Activated CD4-positive, alpha-beta T cell treated with anti-CD3 and anti-CD28 coated beads for 36 hours (primary cell): ENCODE results near the gene SLC48A1. TPM values are rescaled to one million over a fixed set of nuclear protein-coding genes. Genes with fewer than 3 reads are reported as not detected.
A peak's percentile ranks its signal among the peaks of the same experiment; 100 is the strongest.

Experiments used
- ATAC-seq: fragments of 200-7000 bp; cut with Tn5 transposase; one replicate; pipeline ENCODE4 v1.10.0; 2021; ENCODE audit warnings: mild to moderate bottlenecking, moderate library complexity
- CTCF ChIA-PET: fragments of 350-600 bp; sonication (Branson Sonifier 250); formaldehyde crosslinking; loops from one replicate; lab custom pipeline; 2021; ENCODE audit warnings: antibody characterized with exemption; lab: Charles Lee
- POLR2A ChIA-PET: fragments of 350-600 bp; sonication (Branson Sonifier 250); formaldehyde crosslinking; loops from one replicate; lab custom pipeline; 2021; ENCODE audit warnings: antibody characterized with exemption, inconsistent platforms; lab: Charles Lee
- DNase-seq: peaks from one replicate; pipeline ENCODE4 v3.0.0-alpha.2; 2020
- H3K27ac Mint-ChIP-seq: one replicate; pipeline ENCODE4 v1.8.0; 2021; ENCODE audit warnings: mixed read lengths
- H3K27me3 Mint-ChIP-seq: one replicate; pipeline ENCODE4 v1.8.0; 2021; ENCODE audit warnings: mixed read lengths
- H3K36me3 Mint-ChIP-seq: one replicate; pipeline ENCODE4 v1.8.0; 2021; ENCODE audit warnings: low read depth, mixed read lengths
- H3K4me1 Mint-ChIP-seq: one replicate; pipeline ENCODE4 v1.8.0; 2021; ENCODE audit warnings: mixed read lengths
- H3K4me3 Mint-ChIP-seq: one replicate; pipeline ENCODE4 v1.8.0; 2021; ENCODE audit warnings: mild to moderate bottlenecking, moderate library complexity, mixed read lengths
- H3K9me3 Mint-ChIP-seq: one replicate; pipeline ENCODE4 v1.8.0; 2021; ENCODE audit warnings: low read depth, mixed read lengths
- intact Hi-C, 2 experiments: fragments of 100-400 bp; cut with DNase I in 1 of 2; cut with micrococcal nuclease in 1 of 2; formaldehyde crosslinking; loops; one replicate each; pipeline versions ENCODE4 v1.14.2 to v1.15.1; 2022 to 2024; cut with DNase I, micrococcal nuclease
- total RNA-seq, 2 experiments: library from RNA; stranded (reverse); gene quantifications; one replicate each; pipeline ENCODE4 v1.2.3, GENCODE V29; 2021

SLC48A1 gene
- total RNA-seq, 2 experiments from 2014 or later: 5.9 to 8.5 TPM

DNA sequence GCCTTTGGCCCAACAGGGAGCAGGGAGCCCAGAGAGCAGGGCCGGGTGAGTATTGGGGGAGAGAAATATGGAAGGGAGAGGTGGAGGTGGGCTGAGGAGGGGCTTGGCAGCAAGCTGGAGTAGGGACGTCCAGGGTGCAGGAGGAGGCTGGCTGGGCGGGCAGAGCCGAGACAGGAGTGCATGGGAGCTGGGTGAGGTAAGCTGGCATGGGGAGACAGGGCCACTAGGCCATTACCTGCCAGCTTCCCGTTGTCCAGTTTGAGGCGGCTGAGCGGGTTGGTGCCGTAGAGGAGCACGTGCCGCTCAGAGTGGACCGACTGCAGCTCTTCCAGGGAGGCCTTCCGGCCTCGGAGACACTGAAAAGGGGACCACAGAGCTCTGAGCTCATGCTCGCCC, 18.3 kb downstream of the SLC48A1 start:
- CTCF ChIA-PET: interaction anchor here (0.7 to 2.7 kb wide), 6 partner anchors 11 to 46 kb away, joined by 3 to 11 read pairs (median 4); no protein-coding TSS in a partner anchor
- peaks cover 72% of the 10 kb centered on the region for H3K36me3 Mint-ChIP-seq
- H3K9me3 Mint-ChIP-seq: no peaks in the 10 kb centered on the region
- H3K4me1 Mint-ChIP-seq: peaks cover 23% of the 10 kb centered on the region
- H3K27ac Mint-ChIP-seq: no peak overlapping the region
- no peak for DNase-seq
- H3K27me3 Mint-ChIP-seq: no peaks in the 10 kb centered on the region
- no peak for ATAC-seq
- intact Hi-C loops: no loop called here
- H3K4me3 Mint-ChIP-seq: no peak overlapping the region
- POLR2A ChIA-PET: no interaction called here

DNA sequence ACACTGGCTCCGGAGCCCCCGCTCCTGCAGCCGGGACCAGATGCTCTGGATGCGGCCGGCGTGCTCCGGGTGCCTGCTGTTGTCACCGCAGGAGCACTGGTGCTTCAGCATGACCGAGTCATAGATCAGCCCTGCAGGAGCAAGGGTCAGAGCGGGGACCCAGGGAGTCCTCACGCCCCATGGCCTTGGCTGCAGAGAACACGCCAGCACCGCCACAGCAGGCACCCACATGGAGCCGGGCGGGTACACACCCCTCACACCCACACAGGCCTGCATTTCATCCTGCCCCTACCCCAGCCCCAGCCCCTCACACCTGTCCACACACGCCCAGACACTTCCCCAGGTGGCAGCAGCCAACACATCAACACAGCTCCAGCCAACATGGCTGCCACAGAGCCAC, 18.8 kb downstream of the SLC48A1 start:
- Mint-ChIP-seq H3K27me3 (no peaks in the 10 kb centered on the region), H3K36me3 (peaks cover 66% of the 10 kb centered on the region), H3K27ac (no peak overlapping the region), H3K4me1 (peaks cover 18% of the 10 kb centered on the region), H3K9me3 (no peaks in the 10 kb centered on the region), H3K4me3 (no peak overlapping the region)
- DNase-seq (no peak), ATAC-seq (no peak)
- intact Hi-C loops: no loop called here
- ChIA-PET CTCF (interaction anchor here (0.7 to 2.7 kb wide), 10 partner anchors 10 to 76 kb away, joined by 3 to 14 read pairs (median 3); no protein-coding TSS in a partner anchor), POLR2A (interaction anchor here (1.1 kb wide), 1 partner anchor 16 kb away, joined by 3 read pairs; no protein-coding TSS in a partner anchor)

DNA sequence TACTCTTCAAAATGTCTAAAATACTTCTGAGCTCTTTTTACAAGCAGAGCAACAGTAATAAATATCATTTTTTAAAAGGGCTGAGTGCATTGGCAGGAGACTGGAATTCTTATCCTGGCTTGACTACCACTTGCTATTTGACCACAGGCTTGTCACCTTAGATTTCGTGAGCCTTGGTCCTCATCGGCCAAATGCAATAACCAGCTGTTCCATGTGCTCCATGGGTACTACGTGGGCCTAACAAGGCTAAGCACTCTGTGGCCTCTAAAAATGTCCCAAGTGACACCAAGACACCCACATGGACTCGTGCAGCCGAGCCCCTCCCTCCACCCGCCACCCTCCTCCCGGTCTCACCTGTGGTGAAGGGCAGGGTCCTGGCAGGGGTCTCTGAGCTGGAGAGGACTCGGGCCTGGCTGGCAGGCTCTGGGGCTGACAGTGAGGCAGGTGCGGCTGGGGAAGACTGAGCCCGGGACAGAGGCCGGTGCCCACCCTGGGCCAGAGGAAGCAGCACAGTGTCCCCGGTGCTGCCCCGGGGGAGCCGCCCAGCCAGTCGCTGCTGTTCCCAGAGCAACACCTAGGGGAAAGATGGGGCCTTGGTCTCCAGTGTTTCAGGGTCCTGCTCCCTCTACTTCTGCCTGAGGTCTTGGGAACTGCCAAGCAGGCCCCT, 20.1 kb downstream of the SLC48A1 start:
- Mint-ChIP-seq H3K27me3 (no peaks in the 10 kb centered on the region), H3K4me3 (no peak overlapping the region), H3K27ac (no peak overlapping the region), H3K4me1 (peaks cover 7% of the 10 kb centered on the region), H3K9me3 (no peaks in the 10 kb centered on the region), H3K36me3 (peaks cover 63% of the 10 kb centered on the region)
- CTCF ChIA-PET: interaction anchor here (0.6 to 2.7 kb wide), 10 partner anchors 9 to 170 kb away, joined by 3 to 14 read pairs (median 3); partner anchors contain the start of gene TMEM106C
- ATAC-seq (no peak), DNase-seq (no peak)
- intact Hi-C loops: no loop called here
- POLR2A ChIA-PET: interaction anchor here (1.1 kb wide), 1 partner anchor 15 kb away, joined by 3 read pairs; no protein-coding TSS in a partner anchor

DNA sequence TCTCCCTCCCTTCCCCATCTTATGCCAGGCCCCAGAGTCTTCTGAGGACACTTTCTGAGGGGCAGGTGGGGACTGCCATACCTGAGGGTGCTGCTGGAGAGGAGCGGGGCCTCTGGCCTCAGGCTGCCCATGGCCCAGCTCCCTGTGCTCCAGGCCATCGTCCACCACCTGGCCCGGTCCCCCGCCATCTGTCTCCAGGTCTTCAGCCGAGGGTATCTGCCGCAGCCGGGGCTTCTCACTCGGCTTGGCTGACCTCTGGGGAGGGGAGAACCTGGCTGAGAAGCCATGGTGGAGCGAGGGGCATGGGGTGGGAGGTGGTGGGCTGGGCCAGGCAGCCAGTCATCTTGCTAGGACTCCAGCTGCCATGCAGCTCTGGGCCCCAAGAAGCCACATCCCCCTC, 21.6 kb downstream of the SLC48A1 start:
- CTCF ChIA-PET: interaction anchor here (1.4 to 1.5 kb wide), 2 partner anchors 16 to 44 kb away, joined by 5 read pairs; no protein-coding TSS in a partner anchor
- intact Hi-C loops: no loop called here
- H3K27me3 Mint-ChIP-seq: no peaks in the 10 kb centered on the region
- no peaks in the 10 kb centered on the region for H3K9me3 Mint-ChIP-seq
- H3K4me3 Mint-ChIP-seq: no peak overlapping the region
- POLR2A ChIA-PET: no interaction called here
- H3K36me3 Mint-ChIP-seq: peaks cover 51% of the 10 kb centered on the region
- H3K4me1 Mint-ChIP-seq: peaks cover 11% of the 10 kb centered on the region
- ATAC-seq: no peak
- no peak for DNase-seq
- H3K27ac Mint-ChIP-seq: no peak overlapping the region

DNA sequence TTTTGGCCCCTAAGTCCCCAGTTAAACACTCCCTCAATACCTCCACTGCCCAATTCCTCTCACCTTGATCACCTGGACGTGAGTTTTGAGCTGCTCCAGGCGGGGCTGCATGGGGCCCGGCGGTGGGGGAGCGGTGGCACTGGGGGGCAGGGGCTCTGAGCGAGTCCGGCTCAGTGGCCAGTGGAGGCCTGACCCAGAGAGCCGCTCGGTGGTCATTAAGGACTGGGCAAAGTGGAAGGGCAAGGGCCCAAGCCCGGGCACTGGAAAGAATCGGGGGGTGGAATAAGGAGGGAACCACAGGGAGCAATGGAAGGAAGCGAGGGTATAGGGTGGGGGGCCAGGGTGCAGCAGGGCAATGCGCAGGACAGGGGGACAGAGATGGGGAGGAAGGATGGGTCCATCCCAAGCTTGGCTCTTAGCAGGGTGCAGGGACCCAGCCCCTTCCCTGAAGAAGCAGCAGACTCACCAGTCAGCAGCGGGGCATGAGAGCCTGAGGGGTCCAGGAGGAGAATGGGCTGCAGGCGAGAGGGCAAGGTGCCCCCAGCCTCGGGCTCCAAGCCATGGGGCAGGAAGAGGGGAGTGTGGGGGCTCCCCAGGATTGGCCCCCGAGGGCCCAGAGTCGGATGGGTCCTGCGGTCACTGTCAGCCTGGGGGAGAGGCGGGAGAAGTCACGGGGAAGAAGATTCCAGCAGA, 22.2 kb downstream of the SLC48A1 start:
- Mint-ChIP-seq H3K4me3 (no peak overlapping the region), H3K27me3 (no peaks in the 10 kb centered on the region), H3K36me3 (peaks cover 55% of the 10 kb centered on the region), H3K9me3 (no peaks in the 10 kb centered on the region), H3K4me1 (peaks cover 15% of the 10 kb centered on the region), H3K27ac (no peak overlapping the region)
- ChIA-PET POLR2A (no interaction called here), CTCF (interaction anchor here (1.4 to 1.5 kb wide), 2 partner anchors 16 to 43 kb away, joined by 5 read pairs; no protein-coding TSS in a partner anchor)
- no peak for DNase-seq
- intact Hi-C loops: no loop called here
- no peak for ATAC-seq

DNA sequence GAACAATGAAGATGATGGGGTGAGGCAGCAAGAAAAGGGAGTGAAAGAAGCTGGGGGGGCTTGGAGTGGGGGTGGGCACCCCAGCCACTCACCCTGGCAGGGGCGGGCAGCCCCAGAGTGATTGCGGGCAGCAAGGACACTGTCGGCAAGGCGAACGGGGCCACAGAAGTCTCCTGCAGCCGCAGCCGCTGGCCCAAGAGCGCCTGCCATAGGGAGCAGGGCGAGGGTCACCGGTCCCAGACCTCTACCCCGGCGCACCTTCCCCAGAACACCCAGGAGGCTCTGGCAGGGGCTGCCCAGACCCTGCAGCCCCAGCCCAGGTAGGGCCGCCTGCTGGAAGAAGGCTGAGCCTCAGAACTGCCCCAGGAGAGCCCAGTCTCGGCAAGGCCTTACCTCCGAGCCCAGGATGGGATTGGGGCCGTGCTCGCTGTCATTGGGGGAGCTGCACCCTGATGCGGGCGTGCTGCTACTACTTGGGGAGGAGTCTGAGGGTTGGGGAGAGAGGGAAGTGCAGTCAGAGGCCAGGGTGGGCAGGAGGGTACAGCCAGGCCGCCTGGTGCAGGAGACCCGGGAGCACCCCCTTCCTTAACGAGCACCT, 22.9 kb downstream of the SLC48A1 start:
- no peaks in the 10 kb centered on the region for H3K27me3 Mint-ChIP-seq
- H3K36me3 Mint-ChIP-seq: peaks cover 52% of the 10 kb centered on the region
- ChIA-PET CTCF (interaction anchor here (1.4 to 7.2 kb wide), 2 partner anchors 17 to 43 kb away, joined by 5 to 71 read pairs; no protein-coding TSS in a partner anchor), POLR2A (no interaction called here)
- intact Hi-C loops: no loop called here
- no peak overlapping the region for H3K4me3 Mint-ChIP-seq
- peaks cover 21% of the 10 kb centered on the region for H3K4me1 Mint-ChIP-seq
- H3K27ac Mint-ChIP-seq: no peak overlapping the region
- ATAC-seq (no peak), DNase-seq (no peak)
- no peaks in the 10 kb centered on the region for H3K9me3 Mint-ChIP-seq

DNA sequence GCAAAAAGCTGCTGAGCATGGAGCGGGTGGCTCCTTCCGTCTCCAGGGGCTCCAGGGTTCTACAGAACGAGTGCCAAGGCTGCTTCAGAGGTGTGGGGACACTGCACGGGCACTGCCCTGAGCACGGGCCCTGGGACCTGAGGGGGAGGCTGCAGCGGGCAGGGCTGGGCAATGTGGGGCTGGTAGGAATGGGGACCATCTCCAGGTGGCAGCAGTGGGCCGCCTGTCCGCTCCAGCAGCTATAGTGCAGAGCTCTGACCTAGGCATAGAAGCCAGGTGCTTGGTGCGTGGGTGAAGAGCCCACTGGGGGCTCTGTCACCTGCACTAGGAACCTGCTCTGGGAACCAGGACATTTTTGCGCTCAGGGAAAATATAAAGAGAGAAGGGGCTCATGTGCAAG, 24.4 kb downstream of the SLC48A1 start:
- DNase-seq: peak; percentile 57

DNA sequence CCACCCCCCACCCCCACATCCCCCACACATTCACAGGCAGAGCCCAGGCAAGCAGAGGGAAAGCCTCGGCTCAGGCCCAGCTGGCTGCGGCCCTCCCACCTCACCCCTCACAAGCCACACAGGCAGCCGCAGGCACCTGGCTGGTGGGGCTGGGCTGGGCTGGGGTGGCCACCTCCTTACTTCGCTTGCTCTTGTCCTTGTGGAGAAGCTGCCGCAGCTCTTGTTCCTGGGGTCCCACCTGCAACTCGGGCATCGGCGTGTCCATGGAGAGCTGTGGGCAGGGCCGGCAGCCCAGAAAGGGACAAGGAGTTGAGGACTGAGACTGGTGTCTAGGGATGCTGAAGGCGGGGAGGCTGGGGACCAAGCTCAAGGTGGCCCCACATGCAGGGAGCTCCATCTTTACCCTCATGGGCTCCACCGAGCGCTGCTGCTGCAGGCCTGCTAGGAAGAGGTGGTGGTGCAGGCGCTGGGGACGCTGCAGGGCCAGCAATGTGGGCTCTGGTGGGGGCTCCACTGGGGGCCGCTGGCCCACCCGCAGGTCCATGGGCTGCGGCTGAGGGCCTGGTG, 25.4 kb downstream of the SLC48A1 start:
- POLR2A ChIA-PET: interaction anchor here (1.4 kb wide), 1 partner anchor 41 kb away, joined by 5 read pairs; no protein-coding TSS in a partner anchor
- peak overlapping the region; percentile 75 for H3K27ac Mint-ChIP-seq
- no peak overlapping the region for H3K4me3 Mint-ChIP-seq
- H3K27me3 Mint-ChIP-seq: no peaks in the 10 kb centered on the region
- CTCF ChIA-PET: interaction anchor here (0.7 to 7.2 kb wide), 6 partner anchors 10 to 40 kb away, joined by 3 to 71 read pairs (median 6); no protein-coding TSS in a partner anchor
- DNase-seq (no peak), ATAC-seq (no peak)
- H3K4me1 Mint-ChIP-seq: peaks cover 45% of the 10 kb centered on the region
- intact Hi-C loops: no loop called here
- no peaks in the 10 kb centered on the region for H3K9me3 Mint-ChIP-seq
- H3K36me3 Mint-ChIP-seq: peaks cover 56% of the 10 kb centered on the region

More for the DNA sequence above, 24.4 kb downstream of the SLC48A1 start:
- peaks cover 52% of the 10 kb centered on the region for H3K36me3 Mint-ChIP-seq
- ChIA-PET CTCF (interaction anchor here (0.6 to 7.2 kb wide), 8 partner anchors 10 to 392 kb away, joined by 3 to 71 read pairs (median 4); no protein-coding TSS in a partner anchor), POLR2A (interaction anchor here (0.6 to 1.4 kb wide), 3 partner anchors 16 to 1427 kb away, joined by 3 to 5 read pairs (median 4); no protein-coding TSS in a partner anchor)
- intact Hi-C loops: loop anchor here (1.0 kb wide), 1 partner anchor 40 kb away; no protein-coding TSS in a partner anchor
- peak; percentile 44 for ATAC-seq
- peaks cover 35% of the 10 kb centered on the region for H3K4me1 Mint-ChIP-seq
- H3K27ac Mint-ChIP-seq: peak overlapping the region; percentile 42
- no peaks in the 10 kb centered on the region for H3K9me3 Mint-ChIP-seq
- no peak overlapping the region for H3K4me3 Mint-ChIP-seq
- H3K27me3 Mint-ChIP-seq: no peaks in the 10 kb centered on the region

DNA sequence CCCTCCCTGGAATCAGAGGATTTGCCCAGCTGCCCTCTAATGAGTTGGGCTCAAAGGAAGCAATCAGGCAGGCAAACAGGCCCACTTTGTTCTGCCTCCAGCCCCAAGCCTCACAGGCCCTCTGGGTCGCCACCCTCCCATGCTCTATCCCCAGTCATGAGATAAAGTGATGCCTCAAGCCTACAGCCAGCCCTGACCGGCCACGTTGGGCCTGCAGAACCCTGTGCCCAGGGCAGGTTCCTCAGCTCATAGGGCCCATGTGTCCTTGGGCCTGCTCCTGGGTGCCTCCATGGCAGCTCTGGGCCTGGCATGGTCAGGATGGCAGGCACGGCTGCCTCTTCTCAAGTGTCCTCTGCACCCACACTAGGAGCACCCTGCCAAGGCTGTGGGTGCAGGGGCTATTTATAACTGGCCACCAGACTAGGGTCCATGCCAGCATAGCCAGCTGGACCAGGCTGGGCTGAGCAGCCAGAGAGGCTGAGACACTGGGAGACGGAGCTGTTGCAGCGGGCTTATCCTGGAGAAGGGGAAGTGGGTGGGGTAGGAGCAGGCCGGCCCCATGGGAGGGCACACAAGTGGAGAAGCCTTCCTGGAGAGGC, 26.4 kb downstream of the SLC48A1 start:
- Mint-ChIP-seq H3K27ac (peak overlapping the region; percentile 69), H3K9me3 (no peaks in the 10 kb centered on the region), H3K4me1 (peaks cover 55% of the 10 kb centered on the region), H3K36me3 (peaks cover 59% of the 10 kb centered on the region), H3K27me3 (no peaks in the 10 kb centered on the region), H3K4me3 (no peak overlapping the region)
- ATAC-seq: no peak
- DNase-seq: no peak
- intact Hi-C loops: no loop called here
- POLR2A ChIA-PET: no interaction called here
- CTCF ChIA-PET: interaction anchor here (0.7 to 7.2 kb wide), 8 partner anchors 9 to 69 kb away, joined by 3 to 71 read pairs (median 4); no protein-coding TSS in a partner anchor

DNA sequence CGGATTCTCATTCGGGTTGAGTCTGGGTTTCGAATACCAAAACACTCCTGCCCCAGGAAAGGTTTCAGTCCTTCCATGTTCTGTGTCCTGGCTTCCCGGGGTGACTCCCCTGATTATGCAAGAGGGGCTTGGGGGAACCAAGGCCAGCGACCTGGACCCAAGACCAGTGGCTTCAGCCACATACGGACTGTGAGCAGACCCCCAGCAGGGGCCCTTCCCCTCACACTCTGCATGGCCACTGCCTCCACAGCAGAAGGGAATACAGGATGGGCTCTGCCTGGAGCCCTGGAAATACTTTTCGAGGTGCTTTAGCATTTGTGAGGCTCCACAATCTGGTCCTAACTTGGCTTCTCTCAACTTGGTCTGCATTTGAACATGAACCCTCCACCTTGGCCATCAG, 27.5 kb downstream of the SLC48A1 start:
- no peaks in the 10 kb centered on the region for H3K27me3 Mint-ChIP-seq
- peaks cover 63% of the 10 kb centered on the region for H3K36me3 Mint-ChIP-seq
- peak overlapping the region; percentile 76 for H3K27ac Mint-ChIP-seq
- H3K9me3 Mint-ChIP-seq: no peaks in the 10 kb centered on the region
- H3K4me1 Mint-ChIP-seq: peaks cover 66% of the 10 kb centered on the region
- ATAC-seq (no peak), DNase-seq (no peak)
- ChIA-PET CTCF (interaction anchor here (0.9 to 7.2 kb wide), 9 partner anchors 10 to 68 kb away, joined by 3 to 71 read pairs (median 8); no protein-coding TSS in a partner anchor), POLR2A (interaction anchor here (0.9 to 2.3 kb wide), 2 partner anchors 23 to 32 kb away, joined by 3 to 16 read pairs; no protein-coding TSS in a partner anchor)
- H3K4me3 Mint-ChIP-seq: no peak overlapping the region
- intact Hi-C loops: loop anchor here in 1 of 2 experiments (5.0 to 10.0 kb wide), 2 partner anchors 147 to 884 kb away; partner anchors contain the start of gene KANSL2
